Midbrain (tissue), 1 donor: ENCODE results near the gene KCNK3.
"Not testable (repeated sequence)": the region's sequence is repeated elsewhere in the genome, so short reads cannot be mapped to it uniquely, and the experiment has no call there.

Source experiments
- DNase-seq: peaks from one replicate; lab custom pipeline; 2025; lab: John Stamatoyannopoulos, UW

Gene KCNK3

DNA sequence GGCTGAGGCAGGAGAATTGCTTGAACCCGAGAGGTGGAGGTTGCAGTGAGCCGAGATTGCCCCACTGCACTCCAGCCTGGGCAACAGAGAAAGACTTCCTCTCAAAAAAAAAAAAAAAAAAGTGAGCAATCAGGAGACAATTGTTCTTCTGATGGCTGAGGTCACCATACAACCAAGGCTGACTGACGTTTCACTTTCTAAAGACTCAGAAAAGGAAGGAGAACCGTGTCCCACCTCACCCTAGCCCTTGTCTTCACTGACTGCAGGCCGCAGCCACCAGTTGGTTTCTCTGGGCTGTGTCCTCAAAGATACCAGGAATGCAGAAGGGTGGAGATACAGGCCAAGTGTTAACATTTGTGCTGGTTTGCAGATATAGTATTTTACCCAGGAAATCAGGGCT, 63.8 kb downstream of the KCNK3 start:
- no peak for DNase-seq

GRCh38 chr2:26757873-26758789, 65.6 kb downstream of the KCNK3 start:
- no peak for DNase-seq

- no peak for DNase-seq
Measured at GRCh38 chr2:26758790-26759321, 66.3 kb downstream of the KCNK3 start.

DNA sequence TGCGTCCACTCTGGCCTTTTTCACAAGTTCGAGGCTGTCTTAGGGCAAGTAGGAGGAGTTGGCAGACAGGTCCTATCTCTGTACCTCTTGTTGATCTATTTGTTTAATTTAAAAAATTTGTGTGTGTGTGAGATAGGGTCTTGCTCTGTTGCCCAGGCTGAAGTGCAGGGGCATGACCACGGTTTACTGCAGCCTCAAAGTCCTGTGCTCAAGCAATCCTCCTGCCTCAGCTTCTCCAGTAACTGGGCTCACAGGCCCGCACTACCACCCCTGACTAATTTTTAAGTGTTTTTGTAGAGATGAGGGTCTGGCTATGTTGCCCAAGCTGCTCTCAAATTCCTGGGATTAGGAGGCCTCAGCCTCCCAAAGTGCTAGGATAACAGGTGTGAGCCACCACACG, 67.3 kb downstream of the KCNK3 start:
- no peak for DNase-seq

- DNase-seq, result not testable (repeated sequence)
Measured at GRCh38 chr2:26760991-26761390, 68.5 kb downstream of the KCNK3 start.

DNA sequence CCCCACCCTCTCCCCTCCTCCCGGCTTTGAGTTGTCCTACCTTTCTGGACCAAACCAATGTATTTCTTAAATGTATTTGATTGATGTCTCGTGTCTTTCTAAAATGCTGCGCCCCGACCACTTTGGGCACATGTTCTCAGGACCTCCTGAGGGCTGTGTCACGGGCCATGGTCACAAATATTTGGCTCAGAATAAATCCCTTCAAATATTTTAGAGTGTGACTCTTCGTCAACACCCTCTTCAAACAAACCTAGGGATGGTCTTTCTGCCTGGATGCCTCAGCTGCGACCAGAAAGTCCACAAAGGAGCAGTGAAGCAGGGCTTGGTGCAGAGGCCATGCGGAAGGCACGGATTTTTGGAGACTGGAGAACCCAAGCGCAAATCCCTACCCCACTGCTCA, 70.5 kb downstream of the KCNK3 start:
- DNase-seq, result no peak

GRCh38 chr2:26764078-26764887, 71.8 kb downstream of the KCNK3 start, which contains the start of gene SLC35F6:
TSS of gene SLC35F6 (plus strand) at chr2:26764284. CDS start at chr2:26764350, 66 bp downstream.
- peak; percentile 87 for DNase-seq

DNA sequence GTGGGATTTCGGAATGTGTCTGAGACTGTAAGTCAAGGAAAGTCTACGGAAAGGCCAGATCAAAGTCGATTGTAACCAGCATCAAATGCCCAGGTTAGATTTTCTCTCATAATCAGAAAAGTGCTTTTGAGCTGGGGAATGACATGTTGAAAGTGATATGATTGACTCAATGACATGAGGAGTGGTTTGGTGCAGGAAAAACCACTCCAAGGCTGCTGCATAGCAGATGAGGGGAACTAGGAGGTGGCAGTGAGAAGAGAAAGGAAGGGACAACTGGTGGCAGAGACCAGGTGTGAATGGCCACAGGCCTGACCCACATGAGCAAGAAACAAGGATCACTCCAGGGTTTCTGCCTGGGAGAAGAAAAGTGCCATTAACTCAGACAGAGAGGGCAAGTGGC, 72.4 kb downstream of the KCNK3 start:
- no peak for DNase-seq

GRCh38 chr2:26765475-26766200, 73.1 kb downstream of the KCNK3 start:
- no peak for DNase-seq

DNA sequence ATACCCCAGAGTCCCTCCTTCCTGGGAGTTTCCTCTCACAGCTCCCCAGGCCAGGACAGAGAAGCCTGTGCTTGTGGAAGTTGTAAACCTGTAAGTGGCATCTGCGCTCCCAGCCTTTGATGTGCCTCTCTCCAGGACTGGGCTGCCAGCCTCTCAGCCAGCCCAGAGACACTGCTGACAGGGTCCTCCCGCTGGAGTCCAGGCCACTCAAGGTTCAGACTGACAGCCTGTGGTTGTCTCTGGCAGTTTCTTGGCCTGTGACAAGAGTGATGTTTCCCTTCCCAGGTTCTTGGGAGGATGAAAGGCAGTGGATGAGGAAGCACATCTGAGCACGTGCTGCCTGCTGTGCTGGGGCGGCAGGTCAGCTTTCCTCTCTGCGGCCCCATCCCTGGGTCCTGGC, 74.6 kb downstream of the KCNK3 start:
- DNase-seq, result no peak

DNA sequence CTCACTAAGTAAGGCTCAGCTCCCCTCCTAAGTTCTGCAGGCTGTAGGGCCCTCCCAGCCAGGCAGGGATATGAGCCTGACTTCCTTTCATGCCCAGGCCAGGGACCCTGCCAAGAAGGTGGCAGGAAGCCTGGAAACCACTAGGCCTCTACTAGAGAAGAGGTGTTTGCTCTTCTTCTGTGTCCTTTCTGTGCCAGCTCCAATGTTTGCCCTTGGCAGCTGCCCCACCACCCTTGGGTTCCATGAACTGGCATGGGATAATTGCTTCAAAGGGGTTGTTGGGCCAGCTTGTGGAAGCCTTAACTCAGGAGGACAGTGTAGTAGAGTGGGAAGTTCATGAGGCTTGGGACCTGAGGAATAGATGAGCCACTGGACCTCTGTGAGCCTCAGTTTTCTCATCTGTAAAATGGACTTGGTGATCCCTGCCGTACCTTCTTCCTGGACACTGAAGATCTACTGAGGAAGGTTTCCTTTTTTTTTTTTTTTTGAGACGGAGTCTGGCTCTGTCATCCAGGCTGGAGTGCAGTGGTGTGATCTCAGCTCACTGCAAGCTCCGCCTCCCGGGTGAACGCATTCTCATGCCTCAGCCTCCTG, 75.5 kb downstream of the KCNK3 start:
- no peak for DNase-seq

GRCh38 chr2:26768759-26769088, 76.2 kb downstream of the KCNK3 start:
- no peak for DNase-seq

DNA sequence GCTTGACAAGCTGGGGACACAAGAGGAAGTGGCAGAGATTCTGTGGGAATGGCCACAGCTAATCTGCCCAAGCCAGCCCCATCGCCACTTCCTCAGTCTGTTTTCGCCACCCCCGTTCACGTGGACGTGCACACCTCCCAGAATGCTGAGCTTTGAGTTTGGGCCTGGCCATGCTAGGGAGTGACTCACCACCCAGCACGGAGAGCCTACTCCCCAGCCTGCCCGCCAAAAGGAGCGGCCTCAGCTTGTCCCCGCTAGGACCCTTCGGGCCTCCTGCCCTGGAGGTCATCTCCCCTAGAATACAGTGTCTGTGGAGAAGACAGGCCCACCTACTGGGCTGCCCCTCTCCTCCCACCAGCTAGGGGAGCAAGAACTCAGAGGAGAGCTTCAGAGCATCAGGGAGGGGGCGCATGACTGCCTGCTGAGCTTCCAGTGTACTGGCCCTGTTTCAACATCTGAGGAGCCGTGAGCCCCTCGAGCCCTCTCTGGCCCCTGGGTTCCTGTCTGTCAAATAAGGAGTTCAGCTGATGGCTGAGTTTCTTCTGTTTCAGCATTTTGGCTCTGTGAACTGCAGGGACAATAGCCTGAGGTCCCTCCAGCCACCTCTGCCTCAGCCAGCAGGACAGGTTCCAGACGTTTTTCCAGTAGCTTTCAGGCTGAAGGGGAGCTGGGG, 76.7 kb downstream of the KCNK3 start:
- peak; percentile 55 for DNase-seq

DNA sequence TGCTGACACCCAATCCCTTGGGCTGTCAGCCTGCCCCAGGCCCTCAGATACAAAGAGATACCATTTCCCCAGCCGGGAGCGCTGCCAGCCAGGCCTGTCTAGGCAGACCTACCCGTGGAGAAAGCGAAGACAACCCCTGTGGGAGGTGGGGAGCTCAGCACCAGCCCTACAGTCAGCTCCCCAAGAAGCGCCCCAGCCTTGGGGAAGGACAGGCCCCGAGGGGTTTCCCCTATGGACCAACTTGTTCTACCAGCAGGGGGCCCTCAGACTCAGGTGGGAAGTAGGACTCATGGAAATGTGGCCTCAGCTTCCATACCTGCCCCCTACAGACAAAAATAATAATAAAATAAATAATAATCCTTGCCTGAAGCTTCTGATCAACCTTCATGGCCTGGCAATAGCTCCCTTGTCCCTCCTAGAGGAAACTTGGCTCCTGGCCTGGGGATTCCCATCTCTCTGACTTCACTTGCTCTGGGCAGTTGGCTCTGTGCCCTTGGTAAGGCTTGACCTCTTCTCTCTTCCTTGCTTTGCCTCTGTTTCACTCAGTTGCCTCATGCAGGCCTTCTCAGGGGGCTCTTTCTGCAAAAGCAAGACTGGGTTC, 78.6 kb downstream of the KCNK3 start:
- peak; percentile 54 for DNase-seq

DNA sequence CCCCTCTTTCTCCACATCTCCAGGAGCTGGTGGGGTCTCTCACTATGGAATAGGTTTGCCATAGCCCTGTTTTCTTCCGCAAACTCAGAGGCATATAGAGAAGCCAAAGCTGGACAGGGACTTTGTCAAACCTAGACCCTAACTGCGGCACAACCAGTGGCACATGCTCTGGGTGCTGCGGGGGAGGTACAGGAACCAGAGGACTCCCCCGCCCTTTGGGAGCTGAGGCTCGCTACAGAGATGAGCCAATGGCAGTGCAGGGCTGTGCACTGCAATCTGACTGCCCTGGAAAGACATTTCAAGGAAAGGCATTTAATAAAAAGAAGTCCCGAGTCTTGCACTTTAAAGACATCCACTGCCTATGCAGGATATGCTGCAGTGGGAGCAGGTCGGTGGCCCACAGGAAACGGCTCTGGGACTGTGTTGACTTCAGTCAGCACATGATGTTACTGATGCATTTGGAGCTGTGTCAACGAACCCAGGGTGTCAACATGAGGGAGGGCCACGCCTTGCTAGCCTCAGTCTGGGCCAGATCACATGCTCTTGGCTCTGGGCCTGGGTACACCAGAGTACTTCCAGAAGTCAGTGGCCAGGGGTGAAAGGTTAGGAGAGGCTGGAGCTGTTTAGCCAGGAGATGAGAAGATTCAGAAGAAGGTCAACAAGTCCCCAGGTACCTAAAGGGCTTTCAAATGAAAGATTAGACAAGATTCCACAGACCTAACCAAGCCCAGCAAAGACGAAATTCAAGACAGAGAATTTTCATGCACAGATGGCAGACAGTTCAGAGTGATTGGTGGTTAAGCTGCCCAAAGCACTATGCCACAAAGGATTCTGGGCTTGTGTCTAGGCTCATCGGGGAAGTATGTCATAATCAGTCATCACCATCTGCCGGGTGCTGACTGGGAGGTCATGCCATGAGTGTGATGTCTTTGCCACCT, 79.8 kb downstream of the KCNK3 start:
- DNase-seq, result peak; percentile 83

DNA sequence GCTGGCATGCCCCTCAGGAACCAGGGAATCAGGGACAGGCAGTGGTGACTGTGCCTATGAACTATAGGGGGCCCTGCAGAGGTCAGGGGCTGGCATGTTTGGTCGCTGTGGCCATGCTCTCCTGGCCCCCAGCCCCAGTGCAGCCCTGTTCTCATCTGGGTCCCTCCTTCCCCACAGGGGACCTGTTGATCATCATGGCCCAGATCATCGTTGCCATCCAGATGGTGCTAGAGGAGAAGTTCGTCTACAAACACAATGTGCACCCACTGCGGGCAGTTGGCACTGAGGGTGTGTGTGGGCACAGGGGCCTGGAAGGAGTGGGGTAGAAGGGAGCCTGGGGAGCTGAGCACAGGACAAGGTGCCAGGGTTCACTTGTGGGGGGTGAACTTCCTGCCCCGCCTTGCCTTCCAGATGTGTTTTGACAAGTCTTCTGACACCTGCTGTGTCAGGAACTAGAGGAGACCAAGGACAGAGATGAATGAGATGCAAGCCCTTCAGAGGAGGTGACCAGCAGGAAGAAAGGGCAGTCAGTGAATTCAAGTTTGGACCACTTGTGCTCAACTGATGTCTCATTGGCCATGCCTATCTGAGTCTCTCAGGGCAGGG, 83.8 kb downstream of the KCNK3 start:
- DNase-seq, result no peak

DNA sequence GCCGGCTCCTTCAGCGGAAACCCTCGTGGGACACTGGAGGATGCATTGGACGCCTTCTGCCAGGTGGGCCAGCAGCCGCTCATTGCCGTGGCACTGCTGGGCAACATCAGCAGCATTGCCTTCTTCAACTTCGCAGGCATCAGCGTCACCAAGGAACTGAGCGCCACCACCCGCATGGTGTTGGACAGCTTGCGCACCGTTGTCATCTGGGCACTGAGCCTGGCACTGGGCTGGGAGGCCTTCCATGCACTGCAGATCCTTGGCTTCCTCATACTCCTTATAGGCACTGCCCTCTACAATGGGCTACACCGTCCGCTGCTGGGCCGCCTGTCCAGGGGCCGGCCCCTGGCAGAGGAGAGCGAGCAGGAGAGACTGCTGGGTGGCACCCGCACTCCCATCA, 85.6 kb downstream of the KCNK3 start:
- DNase-seq, result no peak

DNA sequence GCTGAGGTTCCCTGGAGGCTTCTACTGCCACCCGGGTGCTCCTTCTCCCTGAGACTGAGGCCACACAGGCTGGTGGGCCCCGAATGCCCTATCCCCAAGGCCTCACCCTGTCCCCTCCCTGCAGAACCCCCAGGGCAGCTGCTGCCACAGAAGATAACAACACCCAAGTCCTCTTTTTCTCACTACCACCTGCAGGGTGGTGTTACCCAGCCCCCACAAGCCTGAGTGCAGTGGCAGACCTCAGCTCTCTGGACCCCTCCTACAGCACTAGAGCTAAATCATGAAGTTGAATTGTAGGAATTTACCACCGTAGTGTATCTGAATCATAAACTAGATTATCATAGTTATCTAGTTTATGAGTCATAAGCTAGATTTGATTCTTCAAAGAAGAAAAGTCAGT, 86.0 kb downstream of the KCNK3 start:
- no peak for DNase-seq

DNA sequence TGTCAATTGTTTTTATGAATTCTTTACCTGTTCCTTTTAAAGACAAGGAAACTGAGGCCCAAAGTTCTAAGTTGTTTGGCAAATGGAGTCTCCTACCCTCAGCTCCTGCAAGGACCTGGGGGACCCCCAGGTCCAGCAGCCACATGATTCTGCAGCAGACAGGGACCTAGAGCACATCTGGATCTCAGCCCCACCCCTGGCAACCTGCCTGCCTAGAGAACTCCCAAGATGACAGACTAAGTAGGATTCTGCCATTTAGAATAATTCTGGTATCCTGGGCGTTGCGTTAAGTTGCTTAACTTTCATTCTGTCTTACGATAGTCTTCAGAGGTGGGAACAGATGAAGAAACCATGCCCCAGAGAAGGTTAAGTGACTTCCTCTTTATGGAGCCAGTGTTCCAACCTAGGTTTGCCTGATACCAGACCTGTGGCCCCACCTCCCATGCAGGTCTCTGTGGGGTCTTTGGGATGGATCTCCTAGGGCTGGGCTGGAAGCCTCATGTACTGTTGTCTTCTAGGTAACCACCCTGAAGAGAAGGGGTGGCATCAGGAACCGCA, 87.8 kb downstream of the KCNK3 start:
- DNase-seq, result no peak
